NT2/D1 (cell line): ENCODE measurements around the gene NRG2.

Source experiments
- DNase-seq: peaks from one replicate; pipeline ENCODE4 v3.0.0-alpha.2; 2011; ENCODE audit warnings: low read depth, low spot score
- H3K27me3 ChIP-seq: 2 replicates; pipeline ENCODE4 v1.6.0; 2011; ENCODE audit warnings: mild to moderate bottlenecking; ENCODE audit not compliant: insufficient read length, insufficient read depth
- H3K36me3 ChIP-seq: 2 replicates; pipeline ENCODE4 v1.6.1; 2011; ENCODE audit warnings: mild to moderate bottlenecking, low read length, mixed read lengths; ENCODE audit not compliant: insufficient read depth, insufficient read length
- H3K4me1 ChIP-seq: 2 replicates; pipeline ENCODE4 v1.5.1; 2011; ENCODE audit not compliant: insufficient read depth, insufficient read length
- H3K4me3 ChIP-seq: 2 replicates; pipeline ENCODE4 v1.5.1; 2011; ENCODE audit warnings: low read depth; ENCODE audit not compliant: insufficient read length
- H3K9ac ChIP-seq: 2 replicates; pipeline ENCODE4 v1.6.0; 2011; ENCODE audit warnings: low read depth; ENCODE audit not compliant: insufficient read length
- H3K9me3 ChIP-seq: 2 replicates; pipeline ENCODE4 v1.5.1; 2011; ENCODE audit warnings: mild to moderate bottlenecking, low read length; ENCODE audit not compliant: insufficient read depth
- SUZ12 ChIP-seq: IDR thresholded peaks from 2 replicates; pipeline ENCODE4 v1.6.1; 2011; ENCODE audit not compliant: insufficient read length, insufficient read depth; ENCODE audit errors: extremely low read depth
- YY1 ChIP-seq: IDR thresholded peaks from 2 replicates; pipeline ENCODE4 v1.6.1; 2011; ENCODE audit not compliant: insufficient read length, insufficient read depth
- ZNF274 ChIP-seq: IDR thresholded peaks from 2 replicates; pipeline ENCODE4 v1.6.1; 2011; ENCODE audit warnings: mild to moderate bottlenecking, low read depth, low read length

NRG2 gene

GRCh38 chr5:139871614-139872013 is 171.5 kb downstream of the NRG2 start:
- Histone ChIP-seq H3K9ac (no peak overlapping the region), H3K4me1 (peaks cover 16% of the 10 kb centered on the region), H3K27me3 (peaks cover 11% of the 10 kb centered on the region), H3K9me3 (0 out of 2 replicates have a peak, but pooled peaks cover 7% of the 10 kb centered on the region), H3K36me3 (no peaks in the 10 kb centered on the region), H3K4me3 (no peak overlapping the region)
- DNase-seq: no peak
- TF ChIP-seq ZNF274 (no peak), SUZ12 (no peak), YY1 (no peak)

- H3K27me3 ChIP-seq: peaks cover 11% of the 10 kb centered on the region
- H3K4me3 ChIP-seq: no peak overlapping the region
- H3K9me3 ChIP-seq: 0 out of 2 replicates have a peak, but pooled peaks cover 2% of the 10 kb centered on the region
- H3K36me3 ChIP-seq: no peaks in the 10 kb centered on the region
- DNase-seq: no peak
- H3K4me1 ChIP-seq: peaks cover 16% of the 10 kb centered on the region
- no peak overlapping the region for H3K9ac ChIP-seq
- TF ChIP-seq ZNF274: no peak
- no peak for TF ChIP-seq YY1
- TF ChIP-seq SUZ12: no peak
Measured at GRCh38 chr5:139870677-139871076, 172.4 kb downstream of the NRG2 start.

GRCh38 chr5:139869042-139869790 is 173.9 kb downstream of the NRG2 start:
- Histone ChIP-seq H3K4me3 (no peak overlapping the region), H3K27me3 (peaks cover 5% of the 10 kb centered on the region)

GRCh38 chr5:139867581-139867980 is 175.5 kb downstream of the NRG2 start:
- Histone ChIP-seq H3K27me3 (peaks cover 3% of the 10 kb centered on the region), H3K36me3 (no peaks in the 10 kb centered on the region), H3K4me3 (no peak overlapping the region), H3K9ac (no peak overlapping the region), H3K4me1 (peaks cover 7% of the 10 kb centered on the region), H3K9me3 (no peaks in the 10 kb centered on the region)
- TF ChIP-seq ZNF274 (no peak), YY1 (no peak), SUZ12 (no peak)
- DNase-seq: no peak

More at GRCh38 chr5:139869042-139869790, 173.9 kb downstream of the NRG2 start:
- H3K9ac ChIP-seq: no peak overlapping the region
- peaks cover 15% of the 10 kb centered on the region for H3K4me1 ChIP-seq
- H3K36me3 ChIP-seq: no peaks in the 10 kb centered on the region
- no peaks in the 10 kb centered on the region for H3K9me3 ChIP-seq
- DNase-seq: no peak
- TF ChIP-seq ZNF274 (no peak), YY1 (no peak)

- Histone ChIP-seq H3K9me3 (no peaks in the 10 kb centered on the region), H3K4me1 (peaks cover 9% of the 10 kb centered on the region), H3K27me3 (peaks cover 3% of the 10 kb centered on the region), H3K36me3 (no peaks in the 10 kb centered on the region), H3K4me3 (no peak overlapping the region), H3K9ac (no peak overlapping the region)
- no peak for DNase-seq
- TF ChIP-seq SUZ12 (no peak), YY1 (no peak), ZNF274 (no peak)
Measured at GRCh38 chr5:139867109-139867508, 176.0 kb downstream of the NRG2 start.

- Histone ChIP-seq H3K4me1 (peaks cover 5% of the 10 kb centered on the region), H3K9ac (no peak overlapping the region), H3K27me3 (no peaks in the 10 kb centered on the region), H3K36me3 (no peaks in the 10 kb centered on the region), H3K9me3 (no peaks in the 10 kb centered on the region), H3K4me3 (no peak overlapping the region)
- TF ChIP-seq SUZ12 (no peak), YY1 (no peak)
- no peak for DNase-seq
Measured at GRCh38 chr5:139864716-139865483, 178.2 kb downstream of the NRG2 start.

GRCh38 chr5:139863855-139864558 is 179.1 kb downstream of the NRG2 start:
- Histone ChIP-seq H3K4me1 (peaks cover 5% of the 10 kb centered on the region), H3K9ac (no peak overlapping the region), H3K9me3 (no peaks in the 10 kb centered on the region), H3K27me3 (no peaks in the 10 kb centered on the region), H3K4me3 (no peak overlapping the region), H3K36me3 (no peaks in the 10 kb centered on the region)
- DNase-seq: peak; percentile 43
- no peak for TF ChIP-seq YY1
- no peak for TF ChIP-seq ZNF274
- TF ChIP-seq SUZ12: no peak
